Upper lobe of right lung (tissue), 1 donor: Measurements from ENCODE around the gene CMTM4. TPM values are rescaled to one million over a fixed set of nuclear protein-coding genes. Genes with fewer than 3 reads are reported as not detected.
"Not testable (repeated sequence)": the region's sequence is repeated elsewhere in the genome, so short reads cannot be mapped to it uniquely, and the experiment has no call there.

Source experiments
- ATAC-seq: fragments of 200-7000 bp; cut with Tn5 transposase; one replicate; pipeline ENCODE4 v1.9.1; 2020; ENCODE audit warnings: mild to moderate bottlenecking, moderate library complexity
- DNase-seq: peaks from one replicate; pipeline ENCODE4 v3.0.0-alpha.2; 2020
- H3K27ac ChIP-seq: fragments of 200-600 bp; one replicate; pipeline ENCODE4 v1.8.0; 2022
- H3K27me3 ChIP-seq: fragments of 200-600 bp; one replicate; pipeline ENCODE4 v1.8.0; 2022; ENCODE audit warnings: mild to moderate bottlenecking
- H3K36me3 ChIP-seq: fragments of 200-600 bp; one replicate; pipeline ENCODE4 v1.8.0; 2022
- H3K4me1 ChIP-seq: fragments of 200-600 bp; one replicate; pipeline ENCODE4 v1.8.0; 2022
- H3K4me3 ChIP-seq: fragments of 200-600 bp; one replicate; pipeline ENCODE4 v1.8.0; 2022; ENCODE audit warnings: mild to moderate bottlenecking
- H3K9me3 ChIP-seq: fragments of 200-600 bp; one replicate; pipeline ENCODE4 v1.8.0; 2022
- CTCF ChIP-seq: fragments of 200-600 bp; IDR thresholded peaks from one replicate; pipeline ENCODE4 v1.8.0; 2022; ENCODE audit warnings: antibody characterized with exemption
- intact Hi-C: fragments of 100-400 bp; cut with DNase I; formaldehyde crosslinking; loops from one replicate; pipeline ENCODE4 v1.11.0; 2022
- total RNA-seq: library from RNA; stranded (reverse); fragmentation: NEBNext Ultra II Directional; extraction: Animal tissue kit (Norgen Biotek cat#: 25700); gene quantifications from one replicate; pipeline ENCODE4 v1.2.1, GENCODE V29; 2021
- donor health status: DM: no; HTN: yes; CAD: no; lungs with severe emphysema.

The CMTM4 gene
- total RNA-seq, 1 donor from 2014 or later = 58.0 TPM

- TF ChIP-seq CTCF = no peak
- Histone ChIP-seq H3K4me3 (no peak overlapping the region), H3K4me1 (no peaks in the 10 kb centered on the region), H3K9me3 (no peaks in the 10 kb centered on the region), H3K27me3 (no peaks in the 10 kb centered on the region), H3K36me3 (no peaks in the 10 kb centered on the region), H3K27ac (no peak overlapping the region)
- intact Hi-C loops = no loop called here
- ATAC-seq (no peak), DNase-seq (no peak)
Observed at GRCh38 chr16:66596986-66597848, 99.3 kb downstream of the CMTM4 start.

GRCh38 chr16:66596559-66596958 lies 100.0 kb downstream of the CMTM4 start:
- ATAC-seq, DNase-seq, intact Hi-C loops, H3K4me1 ChIP-seq, H3K9me3 ChIP-seq, H3K4me3 ChIP-seq, H3K27me3 ChIP-seq, H3K27ac ChIP-seq, H3K36me3 ChIP-seq: not testable (repeated sequence)

- ATAC-seq = peak; percentile 23
- no peak for TF ChIP-seq CTCF
- Histone ChIP-seq H3K36me3 (no peaks in the 10 kb centered on the region), H3K27me3 (no peaks in the 10 kb centered on the region), H3K4me3 (no peak overlapping the region), H3K27ac (no peak overlapping the region), H3K4me1 (no peaks in the 10 kb centered on the region), H3K9me3 (no peaks in the 10 kb centered on the region)
- no peak for DNase-seq
- intact Hi-C loops = no loop called here
Observed at GRCh38 chr16:66594739-66595138, 101.8 kb downstream of the CMTM4 start.

- DNase-seq = no peak
- TF ChIP-seq CTCF = no peak
- Histone ChIP-seq H3K27ac (no peak overlapping the region), H3K4me3 (no peak overlapping the region), H3K9me3 (no peaks in the 10 kb centered on the region), H3K4me1 (no peaks in the 10 kb centered on the region), H3K36me3 (no peaks in the 10 kb centered on the region), H3K27me3 (no peaks in the 10 kb centered on the region)
- intact Hi-C loops = no loop called here
- no peak for ATAC-seq
Observed at GRCh38 chr16:66592814-66593213, 103.7 kb downstream of the CMTM4 start.

- intact Hi-C loops = no loop called here
- H3K4me1 ChIP-seq = no peaks in the 10 kb centered on the region
- H3K27ac ChIP-seq = no peak overlapping the region
- no peaks in the 10 kb centered on the region for H3K9me3 ChIP-seq
- no peaks in the 10 kb centered on the region for H3K36me3 ChIP-seq
- no peak for DNase-seq
- ATAC-seq = no peak
- H3K4me3 ChIP-seq = no peak overlapping the region
- TF ChIP-seq CTCF = no peak
- no peaks in the 10 kb centered on the region for H3K27me3 ChIP-seq
Observed at GRCh38 chr16:66592241-66592640, 104.3 kb downstream of the CMTM4 start.

- no peaks in the 10 kb centered on the region for H3K4me1 ChIP-seq
- intact Hi-C loops = no loop called here
- no peak overlapping the region for H3K4me3 ChIP-seq
- DNase-seq = no peak
- H3K27ac ChIP-seq = no peak overlapping the region
- no peaks in the 10 kb centered on the region for H3K27me3 ChIP-seq
- no peak for ATAC-seq
- no peaks in the 10 kb centered on the region for H3K36me3 ChIP-seq
- no peak for TF ChIP-seq CTCF
- H3K9me3 ChIP-seq = no peaks in the 10 kb centered on the region
Observed at GRCh38 chr16:66591018-66591417, 105.5 kb downstream of the CMTM4 start.
